HG03521 (cell line): ENCODE measurements around the gene CAP2.
"Not testable (repeated sequence)": the region's sequence is repeated elsewhere in the genome, so short reads cannot be mapped to it uniquely, and the experiment has no call there.

Experiments used
- ATAC-seq: cut with Tn5 transposase; IDR thresholded peaks from one replicate; pipeline ENCODE4 v1.9.1; 2021; ENCODE audit warnings: mild to moderate bottlenecking, moderate library complexity; ENCODE audit not compliant: unreplicated experiment

Gene CAP2

GRCh38 chr6:17395112-17395511 lies 1.7 kb downstream of the CAP2 start:
- no peak for ATAC-seq

GRCh38 chr6:17396256-17396655 lies 2.9 kb downstream of the CAP2 start:
- no peak for ATAC-seq

GRCh38 chr6:17397764-17398194 lies 4.4 kb downstream of the CAP2 start:
- no peak for ATAC-seq

GRCh38 chr6:17405181-17405943 lies 12.0 kb downstream of the CAP2 start:
- not testable (repeated sequence) for ATAC-seq

- ATAC-seq: no peak
These were observed 12.5 kb downstream of the CAP2 start for GRCh38 chr6:17405944-17406245.

- ATAC-seq: no peak
These were observed 14.7 kb downstream of the CAP2 start for GRCh38 chr6:17408081-17408480.

- no peak for ATAC-seq
These were observed 16.9 kb downstream of the CAP2 start for GRCh38 chr6:17410281-17410680.

GRCh38 chr6:17413313-17413750 lies 19.9 kb downstream of the CAP2 start:
- ATAC-seq: no peak

GRCh38 chr6:17414395-17414794 lies 21.0 kb downstream of the CAP2 start:
- ATAC-seq: not testable (repeated sequence)

GRCh38 chr6:17415321-17415720 lies 21.9 kb downstream of the CAP2 start:
- ATAC-seq: no peak

- ATAC-seq: no peak
These were observed 23.4 kb downstream of the CAP2 start for GRCh38 chr6:17416806-17417205.

GRCh38 chr6:17417817-17418216 lies 24.4 kb downstream of the CAP2 start:
- ATAC-seq: no peak

GRCh38 chr6:17418281-17419188 lies 25.1 kb downstream of the CAP2 start:
- ATAC-seq: no peak

GRCh38 chr6:17419189-17419575 lies 25.8 kb downstream of the CAP2 start:
- no peak for ATAC-seq

- ATAC-seq: no peak
These were observed 27.0 kb downstream of the CAP2 start for GRCh38 chr6:17420368-17420767.

- no peak for ATAC-seq
These were observed 28.0 kb downstream of the CAP2 start for GRCh38 chr6:17421406-17421805.

GRCh38 chr6:17423026-17423425 lies 29.6 kb downstream of the CAP2 start:
- no peak for ATAC-seq

GRCh38 chr6:17427062-17427461 lies 33.7 kb downstream of the CAP2 start:
- ATAC-seq: no peak

- no peak for ATAC-seq
These were observed 34.2 kb downstream of the CAP2 start for GRCh38 chr6:17427617-17428016.

GRCh38 chr6:17428595-17429120 lies 35.3 kb downstream of the CAP2 start:
- ATAC-seq: not testable (repeated sequence)

GRCh38 chr6:17429383-17430061 lies 36.1 kb downstream of the CAP2 start:
- no peak for ATAC-seq
